BE2C (cell line): ENCODE results near the gene INAFM1.

Experiments
- DNase-seq: peaks from one replicate; pipeline ENCODE4 v3.0.0-alpha.2; 2020
- H3K27me3 ChIP-seq: fragments of 250-450 bp; sonication (Bioruptor Pico); 2 replicates; pipeline ENCODE4 v1.5.1; 2020; ENCODE audit warnings: mild to moderate bottlenecking
- H3K36me3 ChIP-seq: fragments of 250-450 bp; sonication (Bioruptor Pico); 2 replicates; pipeline ENCODE4 v1.5.1; 2020; ENCODE audit warnings: mild to moderate bottlenecking
- H3K4me1 ChIP-seq: fragments of 250-450 bp; sonication (Bioruptor Pico); 2 replicates; pipeline ENCODE4 v1.5.1; 2020
- H3K4me3 ChIP-seq: 2 replicates; pipeline ENCODE4 v1.5.1; 2011; ENCODE audit warnings: low read depth, low read length
- H3K9me3 ChIP-seq: fragments of 250-450 bp; sonication (Bioruptor Pico); 2 replicates; pipeline ENCODE4 v1.5.1; 2020
- CTCF ChIP-seq: IDR thresholded peaks from 2 replicates; pipeline ENCODE4 v1.5.1; 2012; ENCODE audit warnings: mild to moderate bottlenecking, low read depth, low read length

INAFM1 gene

GRCh38 chr19:47323409-47323808, 48.7 kb downstream of the INAFM1 start:
- Histone ChIP-seq H3K36me3 (no peaks in the 10 kb centered on the region), H3K4me3 (no peak overlapping the region), H3K27me3 (peaks cover 19% of the 10 kb centered on the region), H3K9me3 (no peaks in the 10 kb centered on the region; the same call in none of the 2 replicates), H3K4me1 (no peaks in the 10 kb centered on the region)
- TF ChIP-seq CTCF: no peak
- DNase-seq: no peak

- Histone ChIP-seq H3K27me3 (peaks cover 19% of the 10 kb centered on the region), H3K4me3 (no peak overlapping the region), H3K4me1 (no peaks in the 10 kb centered on the region), H3K9me3 (no peaks in the 10 kb centered on the region; the same call in none of the 2 replicates), H3K36me3 (no peaks in the 10 kb centered on the region)
- TF ChIP-seq CTCF: no peak
- no peak for DNase-seq
These were observed 49.2 kb downstream of the INAFM1 start for GRCh38 chr19:47323872-47324271.

GRCh38 chr19:47324502-47324901, 49.8 kb downstream of the INAFM1 start:
- TF ChIP-seq CTCF: no peak

More at GRCh38 chr19:47324502-47324901, 49.8 kb downstream of the INAFM1 start:
- no peaks in the 10 kb centered on the region for H3K36me3 ChIP-seq
- no peak for DNase-seq
- H3K4me3 ChIP-seq: no peak overlapping the region
- H3K27me3 ChIP-seq: peaks cover 19% of the 10 kb centered on the region
- H3K9me3 ChIP-seq: no peaks in the 10 kb centered on the region; the same call in none of the 2 replicates
- no peaks in the 10 kb centered on the region for H3K4me1 ChIP-seq
